Measurements from ENCODE around the gene ZNF814.
"Not testable (repeated sequence)": the region's sequence is repeated elsewhere in the genome, so short reads cannot be mapped to it uniquely, and the experiment has no call there.

ZNF814 gene

GRCh38 chr19:57813919-57814504, 74.8 kb downstream of the ZNF814 start:
- H3K9me3 ChIP-seq (ENCODE audit: control insufficient read depth, insufficient read depth, low read depth, low read length): no peaks in the 10 kb centered on the region
- TF ChIP-seq SCRT1 (tag by site-specific recombination; IDR thresholded peaks at IDR 0.05; ENCODE audit: borderline replicate concordance) (peak; percentile 29; the same call in 1 of the 2 replicates), ZNF529 (tag by site-specific recombination; IDR thresholded peaks at IDR 0.05; ENCODE audit: insufficient replicate concordance) (no peak)
- POLR2A ChIA-PET: interaction anchor here (1.1 to 2.0 kb wide), 4 partner anchors 13 to 41 kb away, joined by 3 to 6 read pairs (median 4); no protein-coding TSS in a partner anchor
- no peaks in the 10 kb centered on the region for H3K4me1 ChIP-seq (ENCODE audit: control insufficient read depth, insufficient read depth, low read length)
- peak overlapping the region; percentile 87 for H3K4me3 ChIP-seq (ENCODE audit: low read depth, low read length)
- H3K27ac ChIP-seq (ENCODE audit: extremely low read depth, low read depth, low read length): peak overlapping the region; percentile 74; the same call in 1 of the 2 replicates
- peaks cover 25% of the 10 kb centered on the region in 2 experiments for H3K36me3 ChIP-seq (ENCODE audit: control insufficient read depth in 2 of 2, insufficient read depth in 1 of 2, low read length in 2 of 2)
- CTCF ChIA-PET: no interaction called here

GRCh38 chr19:57812975-57813820, 75.6 kb downstream of the ZNF814 start:
- H3K9me3 ChIP-seq (ENCODE audit: control insufficient read depth, insufficient read depth, low read depth, low read length); CTCF ChIA-PET; H3K4me1 ChIP-seq (ENCODE audit: control insufficient read depth, insufficient read depth, low read length); H3K27ac ChIP-seq (ENCODE audit: extremely low read depth, low read depth, low read length): not testable (repeated sequence)
- POLR2A ChIA-PET: interaction anchor here (1.0 to 2.0 kb wide), 3 partner anchors 13 to 32 kb away, joined by 3 to 6 read pairs (median 5); no protein-coding TSS in a partner anchor
- TF ChIP-seq ZNF362 (tag by site-specific recombination; IDR thresholded peaks at IDR 0.05) (peak; percentile 48; the same call in 1 of the 2 replicates), ZBTB17 (tag by site-specific recombination; IDR thresholded peaks at IDR 0.05) (0 out of 2 replicates have a peak, but pooled peaks have one; percentile 15), PRDM10 (tag by site-specific recombination; IDR thresholded peaks at IDR 0.05) (peak; percentile 73)
- H3K4me3 ChIP-seq (ENCODE audit: low read depth, low read length): peak overlapping the region; percentile 87; the same call in 1 of the 2 replicates
- H3K36me3 ChIP-seq (ENCODE audit: control insufficient read depth in 2 of 2, insufficient read depth in 1 of 2, low read length in 2 of 2): peaks cover 26 to 32% of the 10 kb centered on the region in 2 experiments

- H3K9me3 ChIP-seq (ENCODE audit: control insufficient read depth, insufficient read depth, low read depth, low read length): no peaks in the 10 kb centered on the region
- POLR2A ChIA-PET: interaction anchor here (1.0 kb wide), 1 partner anchor 12 kb away, joined by 3 read pairs; no protein-coding TSS in a partner anchor
- CTCF ChIA-PET: no interaction called here
- TF ChIP-seq MZF1 (tag by site-specific recombination; IDR thresholded peaks at IDR 0.05; ENCODE audit: borderline replicate concordance) (no peak), ZNF423 (tag by site-specific recombination; IDR thresholded peaks at IDR 0.05) (no peak), PRDM4 (tag by site-specific recombination; IDR thresholded peaks at IDR 0.05) (no peak), PRDM6 (tag by site-specific recombination; IDR thresholded peaks at IDR 0.05) (no peak), ZBTB1 (tag by site-specific recombination; IDR thresholded peaks at IDR 0.05) (no peak), ZNF658 (tag by site-specific recombination; IDR thresholded peaks at IDR 0.05) (no peak), ZNF510 (tag by site-specific recombination; IDR thresholded peaks at IDR 0.05; ENCODE audit: insufficient replicate concordance) (no peak), WT1 (tag by site-specific recombination; IDR thresholded peaks at IDR 0.05) (no peak), MEIS1 (CRISPR knock-in tag; IDR thresholded peaks at IDR 0.05; ENCODE audit: borderline replicate concordance) (no peak)
- H3K4me1 ChIP-seq (ENCODE audit: control insufficient read depth, insufficient read depth, low read length): no peaks in the 10 kb centered on the region
- peaks cover 34 to 42% of the 10 kb centered on the region in 2 experiments for H3K36me3 ChIP-seq (ENCODE audit: control insufficient read depth in 2 of 2, insufficient read depth in 1 of 2, low read length in 2 of 2)
- H3K4me3 ChIP-seq (ENCODE audit: low read depth, low read length): no peak overlapping the region
- no peak overlapping the region for H3K27ac ChIP-seq (ENCODE audit: extremely low read depth, low read depth, low read length)
Observed at GRCh38 chr19:57812226-57812625, 76.6 kb downstream of the ZNF814 start.

GRCh38 chr19:57810410-57811295, 78.2 kb downstream of the ZNF814 start:
- H3K4me1 ChIP-seq (ENCODE audit: control insufficient read depth, insufficient read depth, low read length); H3K27ac ChIP-seq (ENCODE audit: extremely low read depth, low read depth, low read length); CTCF ChIA-PET; H3K4me3 ChIP-seq (ENCODE audit: low read depth, low read length); H3K9me3 ChIP-seq (ENCODE audit: control insufficient read depth, insufficient read depth, low read depth, low read length): not testable (repeated sequence)
- peaks cover 48 to 50% of the 10 kb centered on the region in 2 experiments for H3K36me3 ChIP-seq (ENCODE audit: control insufficient read depth in 2 of 2, insufficient read depth in 1 of 2, low read length in 2 of 2)
- POLR2A ChIA-PET: interaction anchor here (0.6 to 0.7 kb wide), 2 partner anchors 18 to 198 kb away, joined by 4 to 5 read pairs; no protein-coding TSS in a partner anchor

Measured in HEK293 (cell line).